Ramos (cell line): Measurements from ENCODE around the gene PRKCA.
"Not testable (repeated sequence)": the region's sequence is repeated elsewhere in the genome, so short reads cannot be mapped to it uniquely, and the experiment has no call there.

ENCODE experiments used
- in situ Hi-C: fragments of 300-500 bp; cut with MboI; formaldehyde crosslinking; loops from one replicate; pipeline ENCODE4 v1.14.3; 2022; ENCODE audit warnings: low sequenced_read_pairs; ENCODE audit not compliant: unreplicated experiment

PRKCA gene

GRCh38 chr17:66450008-66450851 is 147.8 kb downstream of the PRKCA start:
- in situ Hi-C loops: no loop called here

GRCh38 chr17:66450852-66451158 is 148.4 kb downstream of the PRKCA start:
- in situ Hi-C loops: no loop called here

- in situ Hi-C loops: no loop called here
These were observed 149.1 kb downstream of the PRKCA start for GRCh38 chr17:66451188-66452149.

GRCh38 chr17:66455060-66455459 is 152.6 kb downstream of the PRKCA start:
- in situ Hi-C loops: no loop called here

- in situ Hi-C loops: not testable (repeated sequence)
These were observed 155.1 kb downstream of the PRKCA start for GRCh38 chr17:66457499-66457898.

- in situ Hi-C loops: no loop called here
These were observed 156.4 kb downstream of the PRKCA start for GRCh38 chr17:66458782-66459181.

GRCh38 chr17:66459811-66460270 is 157.4 kb downstream of the PRKCA start:
- in situ Hi-C loops: no loop called here

- in situ Hi-C loops: no loop called here
These were observed 158.1 kb downstream of the PRKCA start for GRCh38 chr17:66460558-66460957.

GRCh38 chr17:66461343-66461995 is 159.1 kb downstream of the PRKCA start:
- in situ Hi-C loops: no loop called here

- in situ Hi-C loops: no loop called here
These were observed 159.6 kb downstream of the PRKCA start for GRCh38 chr17:66462010-66462409.

- in situ Hi-C loops: no loop called here
These were observed 162.5 kb downstream of the PRKCA start for GRCh38 chr17:66464921-66465320.

- in situ Hi-C loops: no loop called here
These were observed 163.3 kb downstream of the PRKCA start for GRCh38 chr17:66465701-66466100.

- in situ Hi-C loops: no loop called here
These were observed 163.8 kb downstream of the PRKCA start for GRCh38 chr17:66466106-66466820.

- in situ Hi-C loops: no loop called here
These were observed 164.5 kb downstream of the PRKCA start for GRCh38 chr17:66466840-66467367.

- in situ Hi-C loops: no loop called here
These were observed 165.4 kb downstream of the PRKCA start for GRCh38 chr17:66467766-66468165.

- in situ Hi-C loops: no loop called here
These were observed 166.1 kb downstream of the PRKCA start for GRCh38 chr17:66468241-66469087.

- in situ Hi-C loops: no loop called here
These were observed 166.7 kb downstream of the PRKCA start for GRCh38 chr17:66469088-66469442.

GRCh38 chr17:66469461-66469860 is 167.0 kb downstream of the PRKCA start:
- in situ Hi-C loops: no loop called here

- in situ Hi-C loops: no loop called here
These were observed 167.5 kb downstream of the PRKCA start for GRCh38 chr17:66469890-66470289.
